Measurements from ENCODE around the gene ANKRD28.

ANKRD28 gene

DNA sequence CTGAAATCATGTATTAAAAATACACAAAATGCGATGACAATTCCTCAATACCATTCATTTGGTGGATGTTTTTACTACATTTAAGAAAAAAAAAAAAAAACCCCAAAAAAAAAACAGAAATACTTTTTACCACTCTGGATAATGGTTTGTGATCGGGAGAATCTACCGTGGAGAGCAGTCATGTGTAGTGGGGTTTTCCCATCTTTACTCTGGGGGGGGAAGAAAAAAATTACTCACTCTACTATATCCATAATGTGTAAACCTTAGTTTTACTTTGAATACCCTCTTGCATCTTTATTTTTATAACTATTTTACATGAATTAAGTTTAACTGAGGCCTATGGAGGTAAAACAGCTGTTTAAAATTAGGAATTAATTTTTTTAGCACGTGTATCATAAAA, 83.3 kb downstream of the ANKRD28 start:
- Histone ChIP-seq H3K9ac (ENCODE audit: low read length) (no peak overlapping the region), H3K36me3 (ENCODE audit: insufficient read depth, low read length) (peaks cover 5% of the 10 kb centered on the region), H3K4me3 (ENCODE audit: low read depth in 1 of 2, low read length in 2 of 2) (no peak overlapping the region), H3K27ac (ENCODE audit: low read depth, low read length) (no peak overlapping the region), H3K4me1 (ENCODE audit: insufficient read depth, low read length) (peaks cover 21% of the 10 kb centered on the region), H3K9me3 (ENCODE audit: low read length) (no peaks in the 10 kb centered on the region), H3K27me3 (ENCODE audit: control insufficient read depth in 1 of 2, insufficient read depth in 2 of 2, low read length in 2 of 2) (no peaks in the 10 kb centered on the region)

DNA sequence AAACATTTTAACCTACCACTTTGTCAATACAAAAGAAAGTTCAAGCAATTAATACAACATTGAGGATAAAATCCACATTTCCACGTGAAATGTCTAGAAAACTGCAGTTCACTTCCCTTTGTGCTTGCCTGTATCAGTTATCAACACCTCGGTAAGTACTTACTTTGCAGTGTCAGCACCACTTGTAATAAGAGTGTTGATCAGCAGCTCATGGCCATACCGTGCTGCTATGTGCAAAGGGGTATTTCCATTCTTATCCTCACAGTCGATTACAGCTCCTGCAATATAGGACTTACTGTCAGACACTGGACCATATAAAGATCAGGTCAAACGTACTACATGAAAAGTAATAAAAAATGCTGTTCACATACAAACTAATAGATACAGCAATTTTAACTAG, 84.4 kb downstream of the ANKRD28 start:
- no peaks in the 10 kb centered on the region for H3K27me3 ChIP-seq (ENCODE audit: control insufficient read depth in 1 of 2, insufficient read depth in 2 of 2, low read length in 2 of 2)
- H3K4me1 ChIP-seq (ENCODE audit: insufficient read depth, low read length): peaks cover 25% of the 10 kb centered on the region
- no peak overlapping the region for H3K9ac ChIP-seq (ENCODE audit: low read length)
- no peaks in the 10 kb centered on the region for H3K9me3 ChIP-seq (ENCODE audit: low read length)
- H3K27ac ChIP-seq (ENCODE audit: low read depth, low read length): no peak overlapping the region
- H3K4me3 ChIP-seq (ENCODE audit: low read depth in 1 of 2, low read length in 2 of 2): no peak overlapping the region
- H3K36me3 ChIP-seq (ENCODE audit: insufficient read depth, low read length): peaks cover 5% of the 10 kb centered on the region

GRCh38 chr3:15711281-15711680, 86.5 kb downstream of the ANKRD28 start:
- peaks cover 5% of the 10 kb centered on the region for H3K36me3 ChIP-seq (ENCODE audit: insufficient read depth, low read length)
- no peaks in the 10 kb centered on the region for H3K27me3 ChIP-seq (ENCODE audit: control insufficient read depth in 1 of 2, insufficient read depth in 2 of 2, low read length in 2 of 2)
- no peak overlapping the region for H3K27ac ChIP-seq (ENCODE audit: low read depth, low read length)
- H3K9me3 ChIP-seq (ENCODE audit: low read length): no peaks in the 10 kb centered on the region
- H3K9ac ChIP-seq (ENCODE audit: low read length): no peak overlapping the region
- no peak overlapping the region for H3K4me3 ChIP-seq (ENCODE audit: low read depth in 1 of 2, low read length in 2 of 2)
- peaks cover 33% of the 10 kb centered on the region for H3K4me1 ChIP-seq (ENCODE audit: insufficient read depth, low read length)

DNA sequence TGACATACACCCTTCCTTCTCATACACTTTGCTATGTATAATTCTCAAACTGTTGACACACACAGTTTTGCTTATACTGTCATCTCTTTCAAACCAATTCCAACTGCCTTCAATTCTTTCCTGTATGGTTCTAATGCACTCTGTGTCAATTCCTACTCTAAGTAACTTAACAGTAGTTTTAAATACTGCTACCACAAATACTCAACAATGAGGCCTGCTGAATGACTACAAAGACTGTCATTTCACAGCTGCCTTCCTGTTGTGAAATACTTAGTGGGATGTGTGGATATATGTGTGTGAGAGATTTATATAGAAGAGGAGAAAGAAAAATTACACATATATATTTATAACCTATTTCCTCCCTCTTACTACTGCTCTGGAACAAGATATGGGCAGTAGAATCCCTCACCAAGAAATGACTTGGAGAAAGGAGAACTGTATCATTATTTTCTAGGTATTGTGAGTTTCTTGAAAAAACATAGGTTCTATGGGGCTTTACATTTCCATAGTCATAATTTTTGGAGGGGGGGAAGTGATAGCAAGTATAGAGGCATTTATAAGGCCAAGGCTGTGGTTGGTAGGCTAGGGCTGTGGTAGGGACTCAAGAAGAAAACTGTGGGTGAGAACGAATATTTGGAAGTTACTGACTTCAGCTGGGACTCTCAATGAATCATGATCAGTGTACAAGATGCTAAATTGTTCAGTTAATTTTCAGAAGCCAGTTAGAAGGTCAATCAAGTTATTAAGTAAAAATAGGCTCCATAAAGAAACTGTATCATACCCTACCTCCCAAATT, 88.7 kb downstream of the ANKRD28 start:
- Histone ChIP-seq H3K4me3 (ENCODE audit: low read depth in 1 of 2, low read length in 2 of 2) (no peak overlapping the region), H3K9ac (ENCODE audit: low read length) (no peak overlapping the region), H3K9me3 (ENCODE audit: low read length) (no peaks in the 10 kb centered on the region), H3K4me1 (ENCODE audit: insufficient read depth, low read length) (peaks cover 35% of the 10 kb centered on the region), H3K36me3 (ENCODE audit: insufficient read depth, low read length) (peaks cover 5% of the 10 kb centered on the region), H3K27me3 (ENCODE audit: control insufficient read depth in 1 of 2, insufficient read depth in 2 of 2, low read length in 2 of 2) (no peaks in the 10 kb centered on the region), H3K27ac (ENCODE audit: low read depth, low read length) (no peak overlapping the region)

DNA sequence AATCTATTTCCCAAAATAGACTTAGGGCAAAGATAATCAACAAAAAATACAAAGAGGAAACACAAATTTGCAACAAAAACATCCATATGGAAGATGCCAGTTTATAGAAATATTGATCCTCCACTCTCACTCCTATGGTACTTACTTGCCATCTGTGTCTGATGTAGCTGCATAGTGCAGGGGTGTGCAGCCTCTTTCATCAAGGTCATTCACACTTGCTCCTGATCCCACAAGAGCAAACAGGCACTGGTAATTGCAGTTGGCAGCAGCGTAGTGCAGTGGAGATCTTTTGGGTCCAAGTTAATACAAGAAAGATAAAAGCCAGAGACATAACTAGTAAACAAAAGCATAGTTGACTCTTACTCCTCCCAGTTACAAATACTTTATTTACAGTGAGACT, 90.0 kb downstream of the ANKRD28 start:
- Histone ChIP-seq H3K9me3 (ENCODE audit: low read length) (no peaks in the 10 kb centered on the region), H3K27ac (ENCODE audit: low read depth, low read length) (no peak overlapping the region), H3K4me1 (ENCODE audit: insufficient read depth, low read length) (peaks cover 31% of the 10 kb centered on the region), H3K9ac (ENCODE audit: low read length) (no peak overlapping the region), H3K36me3 (ENCODE audit: insufficient read depth, low read length) (peaks cover 5% of the 10 kb centered on the region), H3K4me3 (ENCODE audit: low read depth in 1 of 2, low read length in 2 of 2) (no peak overlapping the region), H3K27me3 (ENCODE audit: control insufficient read depth in 1 of 2, insufficient read depth in 2 of 2, low read length in 2 of 2) (no peaks in the 10 kb centered on the region)

DNA sequence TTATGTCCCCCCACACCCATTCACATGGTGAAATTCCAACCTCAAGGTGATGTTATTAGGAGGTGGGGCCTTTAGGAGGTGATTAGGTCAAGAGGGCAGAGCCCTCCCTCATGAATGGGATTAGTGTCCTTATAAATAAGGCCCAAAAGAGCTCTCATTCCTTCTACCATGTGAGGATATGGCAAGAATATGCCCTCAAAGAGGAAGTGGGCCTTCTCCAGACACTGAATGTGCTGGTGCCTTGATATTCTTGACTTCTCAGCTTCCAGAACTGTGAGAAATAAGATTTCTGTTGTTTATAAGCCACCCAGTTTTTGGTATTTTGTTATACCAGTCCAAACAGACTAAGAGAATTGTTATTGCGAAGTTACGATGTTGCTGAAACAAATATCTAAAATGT, 94.4 kb downstream of the ANKRD28 start:
- peaks cover 19% of the 10 kb centered on the region for H3K4me1 ChIP-seq (ENCODE audit: insufficient read depth, low read length)
- H3K9me3 ChIP-seq (ENCODE audit: low read length): no peaks in the 10 kb centered on the region
- no peaks in the 10 kb centered on the region for H3K36me3 ChIP-seq (ENCODE audit: insufficient read depth, low read length)
- H3K27ac ChIP-seq (ENCODE audit: low read depth, low read length): no peak overlapping the region
- H3K27me3 ChIP-seq (ENCODE audit: control insufficient read depth in 1 of 2, insufficient read depth in 2 of 2, low read length in 2 of 2): no peaks in the 10 kb centered on the region
- H3K4me3 ChIP-seq (ENCODE audit: low read depth in 1 of 2, low read length in 2 of 2): no peak overlapping the region
- no peak overlapping the region for H3K9ac ChIP-seq (ENCODE audit: low read length)

DNA sequence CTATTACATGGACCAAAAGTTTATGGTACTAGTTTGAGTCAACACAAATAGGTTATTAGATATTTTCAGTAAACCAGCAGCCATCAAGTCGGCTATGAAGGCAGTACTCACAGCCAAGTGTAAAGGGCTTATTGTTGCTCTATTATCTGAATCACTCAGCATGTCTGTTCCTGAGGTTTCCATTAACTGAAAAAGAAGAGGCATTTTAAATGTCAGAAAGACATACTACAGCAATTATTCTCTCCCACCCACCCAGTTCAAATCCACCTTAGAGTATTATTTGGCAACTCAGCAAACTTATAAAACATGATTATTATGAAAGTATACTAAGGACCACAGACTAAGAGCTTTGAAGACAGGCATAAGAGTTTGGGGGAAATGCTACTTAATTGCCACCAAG, 103.2 kb downstream of the ANKRD28 start:
- Histone ChIP-seq H3K9ac (ENCODE audit: low read length) (no peak overlapping the region), H3K36me3 (ENCODE audit: insufficient read depth, low read length) (peaks cover 4% of the 10 kb centered on the region), H3K4me1 (ENCODE audit: insufficient read depth, low read length) (peaks cover 17% of the 10 kb centered on the region), H3K9me3 (ENCODE audit: low read length) (no peaks in the 10 kb centered on the region), H3K27me3 (ENCODE audit: control insufficient read depth in 1 of 2, insufficient read depth in 2 of 2, low read length in 2 of 2) (no peaks in the 10 kb centered on the region), H3K4me3 (ENCODE audit: low read depth in 1 of 2, low read length in 2 of 2) (no peak overlapping the region), H3K27ac (ENCODE audit: low read depth, low read length) (no peak overlapping the region)

- Histone ChIP-seq H3K9ac (ENCODE audit: low read length) (no peak overlapping the region), H3K27me3 (ENCODE audit: control insufficient read depth in 1 of 2, insufficient read depth in 2 of 2, low read length in 2 of 2) (no peaks in the 10 kb centered on the region), H3K4me1 (ENCODE audit: insufficient read depth, low read length) (peaks cover 17% of the 10 kb centered on the region), H3K36me3 (ENCODE audit: insufficient read depth, low read length) (peaks cover 8% of the 10 kb centered on the region), H3K27ac (ENCODE audit: low read depth, low read length) (no peak overlapping the region), H3K4me3 (ENCODE audit: low read depth in 1 of 2, low read length in 2 of 2) (no peak overlapping the region), H3K9me3 (ENCODE audit: low read length) (no peaks in the 10 kb centered on the region)
Measured at GRCh38 chr3:15693355-15693754, 104.4 kb downstream of the ANKRD28 start.

DNA sequence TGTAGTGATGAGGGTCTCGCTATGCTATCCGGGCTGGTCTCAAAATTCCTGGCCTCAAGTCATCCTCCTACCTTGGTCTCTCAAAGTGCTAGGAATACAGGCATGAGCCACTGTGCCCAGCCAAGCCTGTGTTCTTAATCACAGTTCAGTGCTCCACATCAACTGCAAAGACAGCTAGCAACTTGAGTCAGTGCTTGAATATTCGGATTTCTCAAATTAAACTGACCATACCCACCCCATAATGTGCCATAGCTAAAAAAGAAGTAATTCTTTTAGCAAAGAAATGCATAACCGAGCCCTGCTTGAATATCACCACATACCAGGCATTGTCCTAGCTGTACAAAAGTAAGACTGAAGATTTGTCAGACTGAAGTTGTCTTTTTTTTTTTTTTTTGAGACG, 107.0 kb downstream of the ANKRD28 start:
- Histone ChIP-seq H3K4me1 (ENCODE audit: insufficient read depth, low read length) (peaks cover 17% of the 10 kb centered on the region), H3K27ac (ENCODE audit: low read depth, low read length) (no peak overlapping the region), H3K36me3 (ENCODE audit: insufficient read depth, low read length) (peaks cover 16% of the 10 kb centered on the region)

GRCh38 chr3:15690230-15690629, 107.5 kb downstream of the ANKRD28 start:
- Histone ChIP-seq H3K9me3 (ENCODE audit: low read length) (no peaks in the 10 kb centered on the region), H3K9ac (ENCODE audit: low read length) (no peak overlapping the region), H3K4me1 (ENCODE audit: insufficient read depth, low read length) (peaks cover 17% of the 10 kb centered on the region), H3K27ac (ENCODE audit: low read depth, low read length) (no peak overlapping the region), H3K27me3 (ENCODE audit: control insufficient read depth in 1 of 2, insufficient read depth in 2 of 2, low read length in 2 of 2) (no peaks in the 10 kb centered on the region), H3K4me3 (ENCODE audit: low read depth in 1 of 2, low read length in 2 of 2) (no peak overlapping the region), H3K36me3 (ENCODE audit: insufficient read depth, low read length) (peaks cover 19% of the 10 kb centered on the region)

More for the DNA sequence above, 107.0 kb downstream of the ANKRD28 start:
- H3K27me3 ChIP-seq (ENCODE audit: control insufficient read depth in 1 of 2, insufficient read depth in 2 of 2, low read length in 2 of 2): no peaks in the 10 kb centered on the region
- H3K4me3 ChIP-seq (ENCODE audit: low read depth in 1 of 2, low read length in 2 of 2): no peak overlapping the region
- no peaks in the 10 kb centered on the region for H3K9me3 ChIP-seq (ENCODE audit: low read length)
- H3K9ac ChIP-seq (ENCODE audit: low read length): no peak overlapping the region

GRCh38 chr3:15685927-15686326, 111.9 kb downstream of the ANKRD28 start:
- peaks cover 22% of the 10 kb centered on the region for H3K4me1 ChIP-seq (ENCODE audit: insufficient read depth, low read length)
- H3K27me3 ChIP-seq (ENCODE audit: control insufficient read depth in 1 of 2, insufficient read depth in 2 of 2, low read length in 2 of 2): no peaks in the 10 kb centered on the region
- H3K9ac ChIP-seq (ENCODE audit: low read length): no peak overlapping the region
- no peak overlapping the region for H3K27ac ChIP-seq (ENCODE audit: low read depth, low read length)
- no peaks in the 10 kb centered on the region for H3K9me3 ChIP-seq (ENCODE audit: low read length)
- no peak overlapping the region for H3K4me3 ChIP-seq (ENCODE audit: low read depth in 1 of 2, low read length in 2 of 2)
- H3K36me3 ChIP-seq (ENCODE audit: insufficient read depth, low read length): peaks cover 18% of the 10 kb centered on the region

GRCh38 chr3:15683253-15683652, 114.5 kb downstream of the ANKRD28 start:
- H3K9ac ChIP-seq (ENCODE audit: low read length): no peak overlapping the region
- peaks cover 24% of the 10 kb centered on the region for H3K36me3 ChIP-seq (ENCODE audit: insufficient read depth, low read length)

More at GRCh38 chr3:15683253-15683652, 114.5 kb downstream of the ANKRD28 start:
- no peaks in the 10 kb centered on the region for H3K9me3 ChIP-seq (ENCODE audit: low read length)
- no peak overlapping the region for H3K4me3 ChIP-seq (ENCODE audit: low read depth in 1 of 2, low read length in 2 of 2)
- no peaks in the 10 kb centered on the region for H3K27me3 ChIP-seq (ENCODE audit: control insufficient read depth in 1 of 2, insufficient read depth in 2 of 2, low read length in 2 of 2)
- H3K4me1 ChIP-seq (ENCODE audit: insufficient read depth, low read length): peaks cover 22% of the 10 kb centered on the region
- no peak overlapping the region for H3K27ac ChIP-seq (ENCODE audit: low read depth, low read length)

Data from muscle layer of colon (tissue), 2 donors.